PC-3 (cell line): ENCODE data around the gene PDIA4. TPM values are rescaled to one million over a fixed set of nuclear protein-coding genes. Genes with fewer than 3 reads are reported as not detected.

Experiments
- ATAC-seq: fragments of 200-7000 bp; cut with Tn5 transposase; 2 replicates; pipeline ENCODE4 v1.9.1; 2020; ENCODE audit warnings: mild to moderate bottlenecking, moderate library complexity
- BruUV-seq: library from RNA; stranded (reverse); fragments of 400-500 nt; replicated peaks from 2 replicates; lab custom pipeline; 2021; lab: Mats Ljungman, UMichigan
- CTCF ChIA-PET: fragments of 300-600 bp; sonication (Branson Sonifier 250); formaldehyde crosslinking; loops from one replicate; lab custom pipeline; 2022; ENCODE audit warnings: antibody characterized with exemption; lab: Charles Lee
- POLR2A ChIA-PET: fragments of 300-600 bp; sonication (Branson Sonifier 250); formaldehyde crosslinking; loops from one replicate; lab custom pipeline; 2022; ENCODE audit warnings: antibody characterized with exemption; ENCODE audit not compliant: unreplicated experiment; lab: Charles Lee
- DNase-seq: peaks from one replicate; pipeline ENCODE4 v3.0.0-alpha.2; 2015
- H2AFZ ChIP-seq: fragments of 300-600 bp; sonication (generic); 2 replicates; pipeline ENCODE4 v1.6.0; 2016; ENCODE audit warnings: antibody characterized with exemption, low read length
- H3F3A ChIP-seq: fragments of 300-600 bp; sonication (generic); one replicate; pipeline ENCODE4 v1.6.0; 2017; ENCODE audit warnings: antibody characterized with exemption, low read length, control low read depth, mild to moderate bottlenecking; ENCODE audit not compliant: unreplicated experiment
- H3K27ac ChIP-seq: fragments of 300-600 bp; sonication (generic); 2 replicates; pipeline ENCODE4 v1.5.1; 2016; ENCODE audit warnings: mild to moderate bottlenecking, low read length
- H3K27me3 ChIP-seq: fragments of 300-600 bp; sonication (generic); 2 replicates; pipeline ENCODE4 v1.6.1; 2016; ENCODE audit warnings: low read length, mixed read lengths
- H3K36me3 ChIP-seq: fragments of 300-600 bp; sonication (generic); 2 replicates; pipeline ENCODE4 v1.6.1; 2016; ENCODE audit warnings: low read depth, mixed run types, low read length, mixed read lengths
- H3K4me1 ChIP-seq: fragments of 300-600 bp; sonication (generic); 2 replicates; pipeline ENCODE4 v1.5.1; 2016; ENCODE audit warnings: low read length; ENCODE audit not compliant: insufficient read depth
- H3K4me2 ChIP-seq: fragments of 300-600 bp; sonication (generic); 2 replicates; pipeline ENCODE4 v1.6.0; 2016; ENCODE audit warnings: low read length
- H3K4me3 ChIP-seq: fragments of 300-600 bp; sonication (generic); 2 replicates; pipeline ENCODE4 v1.5.1; 2016; ENCODE audit warnings: mild to moderate bottlenecking, low read length, mixed read lengths
- H3K79me2 ChIP-seq: fragments of 300-600 bp; sonication (generic); 2 replicates; pipeline ENCODE4 v1.6.1; 2017; ENCODE audit warnings: low read length, mixed read lengths
- H3K9ac ChIP-seq: fragments of 300-600 bp; sonication (generic); 2 replicates; pipeline ENCODE4 v1.6.0; 2016; ENCODE audit warnings: mild to moderate bottlenecking, low read length
- H3K9me2 ChIP-seq: fragments of 300-600 bp; sonication (generic); replicated peaks from 2 replicates; pipeline ENCODE4 v1.6.1; 2016; ENCODE audit warnings: mixed run types, low read length, mixed read lengths
- H3K9me3 ChIP-seq: fragments of 300-600 bp; sonication (generic); 2 replicates; pipeline ENCODE4 v1.6.1; 2016; ENCODE audit warnings: low read length, mixed read lengths
- H4K20me1 ChIP-seq: fragments of 300-600 bp; sonication (generic); 2 replicates; pipeline ENCODE4 v1.6.1; 2016; ENCODE audit warnings: low read length, mixed read lengths
- CTCF ChIP-seq: fragments of 300-600 bp; sonication (generic); conservative IDR thresholded peaks from 2 replicates; pipeline ENCODE4 v1.5.1; 2017; ENCODE audit warnings: antibody characterized with exemption, low read depth, mild to moderate bottlenecking, low read length
- EZH2 ChIP-seq: fragments of 300-600 bp; sonication (generic); IDR thresholded peaks from one replicate; pipeline ENCODE4 v1.6.1; 2017; ENCODE audit warnings: antibody characterized with exemption, mild to moderate bottlenecking, low read length; ENCODE audit not compliant: unreplicated experiment
- EZH2phosphoT487 ChIP-seq: fragments of 300-600 bp; sonication (generic); IDR thresholded peaks from 2 replicates; pipeline ENCODE4 v1.6.1; 2018; ENCODE audit warnings: mild to moderate bottlenecking, antibody characterized with exemption, low read length, borderline replicate concordance
- intact Hi-C: fragments of 100-400 bp; cut with micrococcal nuclease; formaldehyde crosslinking; loops from 2 replicates; pipeline ENCODE4 v1.9.0; 2023
- total RNA-seq: library from RNA; depleted of rRNA; stranded (reverse); fragments of >200 nt; gene quantifications from 2 replicates; pipeline ENCODE4 v1.2.3, GENCODE V29; 2014

The PDIA4 gene
- total RNA-seq, 1 experiment from 2014 or later = 249 TPM

DNA sequence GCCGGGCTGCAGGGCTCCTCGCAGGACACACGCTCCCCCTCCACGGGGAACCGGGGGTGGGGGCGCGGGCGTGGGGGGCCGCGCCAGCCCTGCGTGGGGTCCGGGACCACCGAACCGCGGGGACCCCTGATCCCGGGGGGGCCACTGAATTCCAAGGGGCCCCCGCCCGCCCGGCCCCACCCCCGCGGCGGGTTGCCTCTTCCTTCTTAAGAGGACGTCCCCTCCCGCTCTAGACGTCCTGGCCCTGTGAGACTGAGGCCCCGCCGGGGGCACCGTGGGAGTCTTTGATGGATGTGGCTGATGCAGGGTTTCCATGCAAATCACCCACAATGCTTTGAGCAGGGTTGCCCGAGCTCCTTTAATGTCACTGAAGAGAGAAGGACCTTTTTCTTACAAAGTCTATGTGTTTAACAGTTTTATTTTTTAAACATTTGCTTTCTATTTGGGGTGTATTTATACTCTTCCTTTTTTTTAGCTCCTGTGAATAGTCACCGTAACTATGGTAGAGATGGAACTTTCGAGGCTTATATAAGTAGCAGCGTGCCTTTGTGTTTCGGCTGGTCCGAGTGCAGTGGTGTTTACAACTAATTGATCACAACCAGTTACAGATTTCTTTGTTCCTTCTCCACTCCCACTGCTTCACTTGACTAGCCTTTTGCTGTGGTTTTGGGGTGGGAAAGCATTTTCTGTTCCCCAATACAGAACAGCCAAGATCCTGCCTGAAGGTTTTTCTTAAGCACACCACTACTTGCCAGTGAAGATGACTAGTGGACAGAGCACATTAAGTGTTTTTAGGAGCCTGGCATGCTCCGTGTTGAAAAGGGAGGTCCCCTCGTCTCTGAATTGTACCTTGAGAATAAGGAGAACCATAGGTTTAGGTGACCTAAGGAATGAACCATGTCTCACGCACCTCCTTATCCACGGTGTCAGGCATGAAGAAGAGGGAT is 44.8 kb downstream of the PDIA4 start:
- Histone ChIP-seq H3K9me2 (no peaks in the 10 kb centered on the region), H3K9ac (no peak overlapping the region), H3K27me3 (no peaks in the 10 kb centered on the region), H3F3A (no peaks in the 10 kb centered on the region), H3K4me2 (peak overlapping the region; percentile 81), H3K4me3 (peak overlapping the region; percentile 95), H4K20me1 (no peaks in the 10 kb centered on the region), H3K9me3 (no peaks in the 10 kb centered on the region), H3K4me1 (peaks cover 20% of the 10 kb centered on the region), H3K27ac (no peak overlapping the region), H3K36me3 (no peaks in the 10 kb centered on the region), H3K79me2 (no peaks in the 10 kb centered on the region), H2AFZ (peak overlapping the region; percentile 100)
- BruUV-seq = no TSS peak
- ChIA-PET POLR2A (interaction anchor here (0.5 kb wide), 1 partner anchor 112 kb away, joined by 5 read pairs; no protein-coding TSS in a partner anchor), CTCF (interaction anchor here (0.5 to 0.7 kb wide), 2 partner anchors 11 to 23 kb away, joined by 3 to 6 read pairs; no protein-coding TSS in a partner anchor)
- peak; percentile 54 for ATAC-seq
- intact Hi-C loops = no loop called here
- TF ChIP-seq EZH2phosphoT487 (no peak), CTCF (no peak), EZH2 (no peak)
- DNase-seq = peak; percentile 77

- no peak overlapping the region for H3K27ac ChIP-seq
- ChIA-PET POLR2A (interaction anchor here (0.5 kb wide), 1 partner anchor 111 kb away, joined by 5 read pairs; no protein-coding TSS in a partner anchor), CTCF (interaction anchor here (0.7 kb wide), 1 partner anchor 24 kb away, joined by 3 read pairs; no protein-coding TSS in a partner anchor)
- H3K9me2 ChIP-seq = no peaks in the 10 kb centered on the region
- TF ChIP-seq EZH2 (no peak), CTCF (no peak), EZH2phosphoT487 (no peak)
- intact Hi-C loops = no loop called here
- 0 out of 2 replicates have a peak, but pooled peaks have one; percentile 5 for ATAC-seq
- peaks cover 15% of the 10 kb centered on the region; the same call in 1 of the 2 replicates for H3K4me1 ChIP-seq
- peak; percentile 18 for DNase-seq
- no peaks in the 10 kb centered on the region for H3K27me3 ChIP-seq
- H2AFZ ChIP-seq = peak overlapping the region; percentile 100
- H3K9me3 ChIP-seq = no peaks in the 10 kb centered on the region
- no peaks in the 10 kb centered on the region for H3K36me3 ChIP-seq
- no TSS peak for BruUV-seq
- H3K9ac ChIP-seq = no peak overlapping the region
- peak overlapping the region; percentile 95 for H3K4me3 ChIP-seq
- no peaks in the 10 kb centered on the region for H3F3A ChIP-seq
- peak overlapping the region; percentile 81 for H3K4me2 ChIP-seq
- no peaks in the 10 kb centered on the region for H4K20me1 ChIP-seq
- H3K79me2 ChIP-seq = no peaks in the 10 kb centered on the region
Measured at GRCh38 chr7:148982654-148983199, 45.6 kb downstream of the PDIA4 start.
